ENCODE measurements around the gene IRX1. TPM values are rescaled to one million over a fixed set of nuclear protein-coding genes. Genes with fewer than 3 reads are reported as not detected.

Gene IRX1
- total RNA-seq, 4 donors from 2014 or later: not detected

DNA sequence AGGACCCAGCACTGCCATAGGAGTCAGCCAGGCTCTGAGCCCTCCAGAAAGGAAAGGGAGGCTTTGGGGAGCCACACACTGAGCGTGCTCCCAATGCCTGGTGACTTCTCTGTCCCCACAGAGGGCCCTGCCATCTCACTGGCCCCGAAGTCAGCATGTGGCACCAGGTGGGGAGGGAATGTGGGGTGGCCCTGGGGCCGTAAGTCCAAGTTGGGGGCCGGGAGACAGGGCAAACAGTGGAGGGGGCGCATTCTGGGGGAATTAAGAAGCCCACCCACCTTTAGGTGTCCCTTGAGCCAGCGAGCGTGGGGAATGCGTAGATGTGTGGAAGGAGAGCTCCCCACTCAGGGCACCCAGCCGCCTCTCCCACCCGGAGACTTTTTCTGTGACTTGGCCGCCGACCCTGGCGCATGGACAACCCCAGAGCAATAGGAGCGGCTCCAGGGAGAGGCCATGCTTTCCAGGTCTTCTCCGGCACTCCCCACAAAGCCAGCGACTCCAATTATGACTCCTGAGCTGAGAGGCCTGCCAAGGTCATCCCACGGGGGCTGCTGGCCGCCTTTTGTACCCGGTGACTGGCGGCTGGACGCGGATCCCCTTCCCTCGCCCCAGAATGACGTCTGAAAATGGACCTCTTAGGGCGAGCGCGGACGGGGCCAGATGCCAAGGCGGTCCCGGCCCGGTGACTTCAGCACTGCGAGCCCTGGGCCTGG lies 9.8 kb downstream of the IRX1 start:
- peaks cover 0 to 35% of the 10 kb centered on the region in 2 donors for H3K27me3 ChIP-seq
- H3K27ac ChIP-seq: no peak overlapping the region
- H3K36me3 ChIP-seq: no peaks in the 10 kb centered on the region
- TF ChIP-seq POLR2A (IDR thresholded peaks at IDR 0.05): no peak
- no peak for TF ChIP-seq CTCF (IDR thresholded peaks at IDR 0.05)
- DNase-seq: no peak
- intact Hi-C loops (cut with DNase I; ENCODE audit: low total_unique reads): no loop called here
- H3K4me3 ChIP-seq: no peak overlapping the region
- no peaks in the 10 kb centered on the region for H3K9me3 ChIP-seq
- no peaks in the 10 kb centered on the region for H3K4me1 ChIP-seq

DNA sequence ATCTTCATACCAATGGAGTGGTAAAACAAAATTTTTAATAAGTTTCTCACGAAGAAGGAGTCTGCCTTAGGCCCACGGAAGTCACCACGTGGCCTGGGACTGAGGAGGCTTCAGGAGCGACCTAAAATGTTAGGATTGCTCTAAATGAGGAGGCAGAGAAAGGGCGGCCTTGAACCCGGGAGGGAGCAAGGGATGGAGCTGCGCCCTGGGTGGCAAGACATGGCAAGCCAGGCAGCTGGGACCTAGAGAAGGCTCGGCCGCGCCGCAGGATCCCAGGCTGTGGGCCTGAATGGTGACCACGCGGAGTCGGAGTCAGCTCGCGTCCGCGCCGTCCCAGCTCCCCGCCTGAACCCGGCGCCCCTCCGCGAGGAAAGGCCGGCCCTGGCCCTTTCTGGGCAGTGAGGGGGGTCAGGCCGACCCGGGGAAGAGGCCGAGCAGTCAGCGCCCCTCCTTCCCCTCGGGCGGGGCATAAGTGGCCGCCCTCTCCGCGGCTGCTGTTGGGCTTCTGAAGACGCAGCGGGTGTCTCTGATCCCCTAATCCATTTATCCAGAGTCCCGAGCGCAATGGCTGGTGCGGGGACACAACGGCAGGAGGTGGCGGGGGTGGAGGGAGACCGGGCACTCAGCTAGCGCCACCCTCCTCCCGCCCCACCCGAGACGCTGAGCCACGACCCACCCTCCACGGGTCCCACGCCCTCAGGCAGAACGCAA lies 10.6 kb downstream of the IRX1 start:
- DNase-seq: no peak
- Histone ChIP-seq H3K4me3 (no peak overlapping the region), H3K27me3 (peaks cover 0 to 27% of the 10 kb centered on the region in 2 donors), H3K9me3 (no peaks in the 10 kb centered on the region), H3K36me3 (no peaks in the 10 kb centered on the region), H3K27ac (no peak overlapping the region), H3K4me1 (no peaks in the 10 kb centered on the region)
- TF ChIP-seq CTCF (IDR thresholded peaks at IDR 0.05) (no peak), POLR2A (IDR thresholded peaks at IDR 0.05) (no peak)
- intact Hi-C loops (cut with DNase I; ENCODE audit: low total_unique reads): no loop called here

DNA sequence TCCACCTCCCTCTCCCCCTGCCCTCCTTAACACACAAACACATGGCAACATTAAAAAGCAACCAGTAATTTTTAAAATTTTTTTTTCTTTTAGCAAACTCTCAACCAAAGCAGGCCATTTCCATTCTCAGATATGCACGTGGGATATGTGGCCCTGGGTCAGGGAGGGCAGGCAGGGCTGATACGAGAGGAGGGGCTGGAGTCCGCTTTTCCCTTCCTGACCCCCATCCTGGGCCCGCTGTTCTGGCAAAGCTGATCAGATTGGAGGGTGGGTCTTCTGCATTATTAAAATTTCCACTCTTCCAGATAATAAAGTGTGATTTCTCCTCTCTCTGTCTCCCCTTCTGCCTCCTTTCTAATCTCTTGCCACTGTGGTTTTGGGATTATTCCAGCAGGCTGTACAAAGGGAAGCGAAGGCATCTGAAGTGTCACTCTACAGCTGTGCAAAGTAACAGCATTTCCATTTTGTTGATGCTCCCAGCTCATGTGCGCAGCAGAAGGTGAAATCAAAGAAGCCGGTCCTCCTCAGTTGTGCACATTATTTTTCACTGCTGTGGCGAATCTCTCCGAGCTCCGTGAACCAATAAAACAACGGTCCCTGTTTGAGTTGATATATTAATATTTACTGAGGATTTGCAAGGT lies 12.0 kb downstream of the IRX1 start:
- Histone ChIP-seq H3K27ac (no peak overlapping the region), H3K9me3 (no peaks in the 10 kb centered on the region), H3K36me3 (no peaks in the 10 kb centered on the region), H3K4me3 (no peak overlapping the region), H3K27me3 (peaks cover 0 to 13% of the 10 kb centered on the region in 2 donors), H3K4me1 (no peaks in the 10 kb centered on the region)
- TF ChIP-seq POLR2A (IDR thresholded peaks at IDR 0.05): no peak
- no peak for TF ChIP-seq CTCF (IDR thresholded peaks at IDR 0.05)
- no peak for DNase-seq
- intact Hi-C loops (cut with DNase I; ENCODE audit: low total_unique reads): no loop called here

DNA sequence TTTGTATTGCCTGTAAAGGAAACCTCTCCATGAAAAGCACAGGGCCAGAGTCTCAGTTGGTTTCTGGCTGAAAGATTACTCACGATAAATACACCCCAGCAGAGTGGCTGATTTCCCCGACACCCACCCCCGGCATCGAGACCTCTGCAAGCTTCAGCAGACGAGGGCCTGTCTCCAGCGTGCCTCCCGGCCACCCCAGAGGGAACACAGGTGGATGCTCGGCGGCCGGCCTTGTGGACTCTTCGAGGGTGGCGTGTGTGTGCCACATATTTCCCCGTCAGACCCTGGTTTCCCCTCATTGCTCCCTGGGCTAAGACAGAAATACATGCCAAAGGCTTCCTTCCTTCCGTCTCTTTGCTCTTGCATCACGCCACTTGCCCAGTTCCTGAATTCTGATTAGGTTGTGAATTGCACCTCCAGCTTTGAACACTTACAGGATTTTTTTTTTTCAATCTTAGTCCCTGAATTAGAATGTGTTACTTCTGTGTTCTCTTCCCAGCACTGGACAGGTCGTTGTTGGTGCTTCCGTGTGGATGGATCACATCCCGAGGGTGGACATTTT lies 13.6 kb downstream of the IRX1 start:
- Histone ChIP-seq H3K4me1 (no peaks in the 10 kb centered on the region), H3K27ac (no peak overlapping the region), H3K36me3 (no peaks in the 10 kb centered on the region), H3K4me3 (no peak overlapping the region), H3K27me3 (peaks cover 0 to 3% of the 10 kb centered on the region in 2 donors), H3K9me3 (no peaks in the 10 kb centered on the region)
- TF ChIP-seq POLR2A (IDR thresholded peaks at IDR 0.05) (no peak), CTCF (IDR thresholded peaks at IDR 0.05) (no peak)
- intact Hi-C loops (cut with DNase I; ENCODE audit: low total_unique reads): no loop called here
- no peak for DNase-seq
